Measurements from ENCODE around the gene POGLUT2.
"Not testable (repeated sequence)": the region's sequence is repeated elsewhere in the genome, so short reads cannot be mapped to it uniquely, and the experiment has no call there.

Gene POGLUT2

DNA sequence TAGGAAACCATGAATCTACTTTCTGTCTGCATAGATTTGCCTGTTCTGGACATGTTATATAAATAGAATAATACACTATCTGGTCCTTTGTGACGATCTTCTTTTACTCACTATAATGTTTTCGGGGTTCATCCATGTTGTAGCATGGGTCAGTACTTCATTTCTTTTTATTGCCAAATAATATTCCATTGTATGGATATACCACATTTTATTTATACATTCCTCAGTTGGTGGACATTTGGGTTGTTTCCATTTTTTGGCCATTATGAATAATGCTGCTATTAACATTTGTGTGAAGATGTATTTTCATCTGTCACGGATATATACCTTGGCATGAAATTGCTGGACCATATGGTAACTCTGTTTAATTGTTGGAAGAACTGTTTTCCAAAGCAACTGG is 6.9 kb upstream of the POGLUT2 start:
- DNase-seq = no peak

DNA sequence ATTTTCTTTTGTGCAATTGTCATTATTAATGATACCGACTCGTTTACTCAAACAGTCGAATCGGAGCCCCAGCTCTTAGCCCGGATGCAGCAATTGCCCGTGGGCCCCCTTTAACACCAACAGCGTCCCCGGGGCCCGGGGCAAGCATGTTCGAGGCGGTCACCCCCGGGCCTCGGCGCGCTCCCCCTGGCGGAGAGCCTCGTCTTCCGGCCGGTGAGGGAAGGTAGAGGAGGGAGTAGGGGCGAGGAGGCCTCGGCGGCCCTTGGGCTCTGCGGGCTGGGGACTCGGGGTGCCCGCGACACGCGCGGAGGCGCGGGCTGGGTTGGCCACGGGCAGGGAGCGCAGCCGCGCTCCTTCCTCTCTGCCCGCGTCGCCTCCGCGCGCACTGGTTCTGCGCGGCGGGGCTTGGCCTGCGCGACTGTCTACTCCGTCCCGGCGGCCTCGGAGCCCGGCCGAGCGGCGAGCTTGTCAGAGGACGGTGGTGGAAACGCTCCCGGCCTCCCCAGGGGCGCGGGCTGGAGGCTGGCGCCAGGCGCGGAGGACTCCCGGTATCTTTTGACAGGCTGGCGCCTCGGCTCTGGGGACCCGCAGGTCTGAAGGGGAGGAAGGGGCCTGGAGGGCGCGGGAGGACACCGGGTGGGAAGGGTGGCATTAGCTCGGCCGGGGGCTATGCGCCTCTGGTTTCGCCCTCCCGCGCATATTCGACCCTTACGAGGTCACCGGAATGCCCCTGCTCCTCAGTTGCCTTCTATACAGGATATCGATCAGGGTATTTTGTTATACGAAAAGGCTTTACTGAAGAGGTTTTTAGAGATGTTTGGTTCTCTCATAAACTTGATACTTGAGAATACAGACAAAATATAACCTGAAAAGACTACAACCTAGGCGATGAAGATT is 1.6 kb upstream of the POGLUT2 start:
- DNase-seq = peak; percentile 76

DNA sequence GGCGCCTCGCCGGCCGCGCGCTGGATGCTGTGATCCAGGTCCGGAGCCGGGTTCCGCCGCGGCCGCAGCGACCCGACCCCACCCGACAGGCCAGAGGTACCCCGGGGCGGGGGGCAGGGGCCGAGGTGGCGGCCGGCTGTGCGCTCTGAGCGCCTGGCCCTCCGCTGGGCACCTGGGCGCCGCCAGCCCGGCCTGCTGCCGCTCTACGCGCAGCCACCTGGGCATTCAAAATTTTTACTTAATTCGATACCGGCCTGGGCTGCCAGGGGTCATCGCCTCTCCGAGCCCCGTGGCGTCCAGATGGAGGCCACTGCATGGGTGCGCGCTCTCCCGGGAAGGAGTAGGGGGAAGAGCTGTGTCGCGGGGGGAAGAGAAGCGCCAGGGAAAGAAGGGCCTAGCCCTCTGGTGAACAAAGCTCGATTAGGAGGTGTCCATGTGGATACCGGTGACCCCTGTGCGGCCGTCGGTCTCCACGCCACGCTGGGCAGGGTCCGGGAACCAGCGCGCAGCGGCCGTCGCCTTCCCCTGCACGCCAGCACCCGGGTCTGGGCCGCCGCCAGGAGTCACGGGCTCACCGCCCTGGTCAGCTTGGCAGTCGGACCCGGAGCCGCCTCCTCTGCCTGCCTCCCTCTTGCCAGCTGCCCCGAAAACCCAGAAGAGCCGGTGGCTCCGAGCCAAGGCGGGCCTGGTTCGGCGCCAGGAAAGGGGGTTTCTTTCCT is 809 bp upstream of the POGLUT2 start:
- DNase-seq = peak; percentile 4

DNA sequence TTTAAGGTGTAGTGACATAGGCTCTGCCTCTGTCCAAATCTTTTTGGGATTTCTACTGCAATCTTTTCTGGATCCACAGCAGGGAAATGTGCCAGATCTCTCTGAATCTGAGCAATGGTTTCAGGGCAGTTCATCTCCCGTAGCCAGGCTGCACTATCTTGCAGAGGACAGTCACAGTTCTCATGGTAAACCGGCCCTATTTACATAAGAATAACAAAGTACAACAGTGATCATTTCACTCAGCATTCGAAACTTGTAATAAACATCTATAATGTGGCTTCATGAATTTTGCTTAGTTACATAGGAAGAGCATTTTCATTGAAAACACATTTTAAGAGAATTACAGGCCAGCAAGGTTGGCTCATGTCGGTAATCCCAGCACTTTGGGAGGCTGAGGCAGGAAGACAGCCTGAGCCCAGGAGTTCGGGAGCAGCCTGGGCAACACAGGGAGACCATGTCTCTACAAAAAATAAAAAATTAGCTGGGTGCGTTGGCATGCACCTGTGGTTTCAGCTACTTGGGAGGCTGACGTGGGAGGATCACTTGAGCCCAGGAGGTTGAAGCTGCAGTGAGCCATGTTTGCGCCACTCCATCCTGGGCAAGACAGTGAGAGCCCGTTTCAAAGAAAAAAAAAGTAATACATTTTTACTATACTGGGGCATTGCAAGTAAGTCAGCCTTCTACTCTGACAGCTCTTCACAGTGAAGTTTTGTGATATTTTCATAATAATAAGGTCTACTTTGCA is 5.0 kb downstream of the POGLUT2 start:
- no peak for DNase-seq

DNA sequence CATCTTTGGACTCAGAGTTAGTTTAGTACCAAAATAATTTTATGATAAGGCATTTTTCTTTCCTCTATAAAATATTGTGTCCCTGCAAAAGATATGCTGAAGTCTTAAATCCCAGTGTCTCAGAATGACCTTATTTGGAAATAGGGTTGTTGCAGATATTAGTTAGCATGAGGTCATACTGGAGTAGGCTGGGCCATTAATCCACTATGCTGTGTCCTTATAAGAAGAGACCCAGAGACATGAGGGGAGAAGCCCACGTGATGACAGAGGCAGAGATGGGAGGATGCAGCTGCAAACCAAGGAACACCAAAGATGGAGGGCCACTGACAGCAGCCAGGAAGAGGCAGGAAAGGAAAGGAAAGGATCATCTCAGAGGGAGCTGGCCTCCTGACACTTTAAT is 6.4 kb downstream of the POGLUT2 start:
- no peak for DNase-seq

DNA sequence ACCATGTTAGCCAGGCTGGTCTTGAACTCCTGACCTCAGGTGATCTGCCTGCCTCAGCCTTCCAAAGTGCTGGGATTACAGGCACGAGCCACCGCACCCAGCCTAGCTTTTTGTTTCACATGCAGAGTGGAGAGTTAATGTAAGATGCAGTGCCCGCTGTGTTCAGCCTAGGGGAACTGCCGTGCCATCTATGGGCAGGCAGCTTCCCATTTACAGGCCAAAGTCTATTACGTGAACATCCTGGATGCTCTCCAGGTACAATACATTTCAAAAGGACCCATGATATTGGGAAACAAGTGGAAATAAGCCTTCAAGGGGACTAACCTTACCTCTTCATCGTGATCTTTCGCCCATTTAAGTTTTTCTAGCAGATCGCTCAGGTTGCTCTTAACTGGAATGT is 10.1 kb downstream of the POGLUT2 start:
- DNase-seq = no peak

DNA sequence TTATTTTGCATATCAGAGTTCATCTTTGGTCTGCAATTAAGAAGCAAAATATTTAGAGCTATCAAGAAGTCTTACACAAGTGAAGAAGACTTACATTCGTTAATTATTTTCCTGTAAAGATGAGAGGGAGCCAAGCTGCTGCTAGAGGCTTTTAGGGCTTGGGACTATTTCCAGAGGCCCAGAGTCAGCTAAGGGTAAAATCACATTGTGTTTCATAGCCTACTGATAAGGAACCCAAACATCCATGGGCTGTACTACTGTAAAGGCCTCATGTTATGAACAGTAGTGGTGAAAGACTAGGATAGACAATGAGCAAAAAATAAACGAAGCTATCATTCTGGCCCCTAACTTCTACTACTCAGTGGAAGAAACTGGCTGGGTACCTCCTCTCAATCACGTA is 14.3 kb downstream of the POGLUT2 start:
- DNase-seq = no peak

DNA sequence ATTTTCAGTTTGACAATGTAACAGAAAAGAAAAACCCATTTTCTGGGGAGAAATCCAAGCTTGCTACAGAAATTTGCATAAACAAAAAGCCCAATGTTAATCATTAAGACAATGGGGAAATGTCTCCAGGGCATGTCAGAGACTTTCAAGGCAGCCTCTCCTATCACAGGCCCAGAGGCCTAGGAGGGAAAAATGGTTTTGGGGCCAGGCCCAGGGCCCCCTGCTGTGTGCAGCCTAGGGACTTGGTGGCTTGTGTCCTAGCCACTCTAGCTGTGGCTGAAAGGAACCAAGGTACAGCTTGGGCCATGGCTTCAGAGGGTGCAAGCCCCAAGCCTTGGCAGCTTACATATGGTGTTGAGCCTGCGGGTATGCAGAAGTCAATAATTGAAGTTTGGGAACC is 17.2 kb downstream of the POGLUT2 start:
- DNase-seq = no peak

DNA sequence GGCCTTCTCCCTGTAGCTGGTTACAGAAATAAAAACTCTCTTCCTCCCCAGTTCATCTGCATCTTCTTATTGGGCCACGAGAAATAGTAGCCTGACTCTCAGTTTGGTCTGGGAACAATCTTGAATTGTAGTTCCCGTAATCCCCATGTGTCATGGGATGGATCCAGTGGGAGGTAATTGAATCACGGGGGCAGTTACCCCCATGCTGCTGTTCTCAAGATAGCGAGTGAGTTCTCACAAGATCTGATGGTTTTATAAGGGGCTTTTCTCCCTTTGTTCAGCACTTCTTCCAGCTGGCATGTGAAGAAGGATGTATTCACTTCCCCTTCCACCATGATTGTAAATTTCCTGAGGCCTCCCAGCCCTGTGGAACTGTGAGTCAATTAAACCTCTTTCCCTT is 18.1 kb downstream of the POGLUT2 start:
- not testable (repeated sequence) for DNase-seq

DNA sequence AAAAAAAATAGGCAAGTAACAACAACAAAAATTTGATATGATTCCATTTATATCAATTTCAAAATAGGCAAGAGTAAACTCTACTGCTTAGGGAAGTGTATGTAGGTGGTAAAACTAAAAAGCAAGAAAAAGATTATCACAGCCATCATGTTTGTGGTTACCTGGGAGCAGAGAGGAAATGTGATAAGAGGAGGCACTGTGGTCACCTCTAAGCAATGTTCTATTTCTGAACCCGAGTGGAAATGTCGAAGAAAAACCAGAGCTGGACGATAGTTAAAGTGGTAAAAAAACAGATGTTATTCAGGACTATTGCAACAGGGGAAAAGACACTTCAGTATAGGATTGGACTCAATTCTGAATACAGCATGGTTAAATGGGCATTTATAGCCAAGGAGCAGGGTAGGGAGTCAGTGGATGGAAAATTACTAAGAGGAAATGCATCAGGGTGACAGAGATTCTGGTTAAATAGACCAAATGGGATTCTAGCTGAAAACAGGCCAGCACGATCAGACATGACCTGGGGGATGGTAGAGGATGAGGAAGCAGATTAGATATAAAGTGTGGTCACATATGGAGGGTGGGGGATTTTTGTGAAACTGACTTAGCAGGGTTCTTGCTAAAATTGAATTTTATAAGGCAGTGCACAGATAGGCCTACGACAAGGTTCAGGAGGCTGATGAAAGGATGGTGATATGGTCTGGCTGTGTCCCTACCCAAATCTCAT is 19.2 kb downstream of the POGLUT2 start:
- peak; percentile 57 for DNase-seq

DNA sequence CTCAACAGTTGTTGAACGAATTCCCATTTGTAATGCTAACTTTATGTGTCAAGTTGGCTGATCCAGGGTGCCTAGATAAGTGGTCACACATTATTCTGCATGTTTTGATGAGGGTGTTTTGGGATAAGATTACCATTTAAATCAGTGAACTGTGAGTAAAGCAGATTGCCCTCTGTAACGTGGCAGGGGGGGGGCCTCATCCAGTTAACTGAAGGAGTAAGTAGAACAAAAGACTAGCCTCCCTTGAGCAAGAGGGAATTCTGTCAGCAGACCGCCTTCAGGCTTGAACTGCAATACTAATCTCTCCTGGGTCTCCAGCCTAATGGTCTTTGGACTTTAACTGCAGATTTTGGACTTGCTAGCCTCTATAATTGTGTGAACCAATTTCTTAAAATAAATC is 21.0 kb downstream of the POGLUT2 start:
- no peak for DNase-seq

DNA sequence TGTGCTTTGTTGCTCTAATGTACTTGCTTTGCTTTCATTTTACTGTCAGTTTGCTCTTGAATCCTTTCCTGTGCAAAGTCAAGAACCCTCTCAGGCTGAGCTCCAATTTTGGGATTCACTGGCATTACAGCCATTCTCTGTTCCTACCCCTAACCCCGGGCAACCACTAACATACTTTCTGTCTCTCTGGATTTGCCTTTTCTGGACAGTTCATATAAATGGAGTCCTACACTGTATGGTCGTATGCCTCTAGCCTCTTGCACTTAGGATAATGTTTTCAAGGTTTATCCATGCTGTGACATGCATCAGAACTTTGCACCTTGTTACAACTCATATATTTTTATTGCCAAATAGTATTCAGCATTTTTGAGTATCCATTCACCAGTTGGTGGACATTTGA is 22.5 kb downstream of the POGLUT2 start:
- DNase-seq = no peak

DNA sequence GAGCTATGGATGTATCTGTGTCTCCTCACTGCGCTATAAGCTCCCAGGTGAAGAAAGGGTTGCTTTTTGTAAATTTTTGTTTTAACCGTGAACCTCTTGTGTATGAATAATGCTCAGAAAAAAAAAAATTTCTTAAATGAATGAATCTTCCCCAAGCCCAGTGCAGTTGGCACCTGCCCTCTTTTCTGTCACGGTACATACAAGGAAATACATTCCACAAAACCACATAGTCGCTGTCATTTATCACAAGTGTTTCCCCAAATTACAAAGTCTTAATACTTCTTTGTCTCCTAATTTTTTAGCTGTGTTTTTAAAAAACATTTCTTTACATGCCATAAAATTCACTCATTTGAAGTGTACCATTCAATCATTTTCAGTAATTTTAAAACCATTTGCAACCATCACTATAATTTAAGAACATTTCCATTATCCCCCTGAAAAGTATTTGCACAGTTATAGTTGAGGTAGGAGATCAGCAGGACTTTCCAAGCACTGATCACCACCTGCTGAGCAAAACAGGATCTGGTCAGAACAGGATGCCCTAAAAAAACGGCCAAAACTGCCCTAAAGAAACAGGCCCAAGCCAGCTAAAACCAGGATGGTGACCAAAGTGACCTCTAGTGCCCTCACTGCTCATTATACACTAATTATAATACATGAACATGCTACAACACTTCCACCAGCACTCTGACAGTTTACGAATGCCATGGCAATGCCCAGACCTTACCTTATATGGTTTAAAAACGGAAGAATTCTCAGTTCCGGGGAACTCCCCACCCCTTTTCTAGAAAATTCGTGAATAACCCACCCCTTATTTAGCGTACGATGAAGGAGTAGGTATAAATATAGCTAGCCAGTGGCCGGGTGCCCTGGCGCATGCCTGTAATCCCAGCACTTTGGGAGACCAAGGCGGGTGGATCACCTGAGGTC is 23.9 kb downstream of the POGLUT2 start:
- no peak for DNase-seq

DNA sequence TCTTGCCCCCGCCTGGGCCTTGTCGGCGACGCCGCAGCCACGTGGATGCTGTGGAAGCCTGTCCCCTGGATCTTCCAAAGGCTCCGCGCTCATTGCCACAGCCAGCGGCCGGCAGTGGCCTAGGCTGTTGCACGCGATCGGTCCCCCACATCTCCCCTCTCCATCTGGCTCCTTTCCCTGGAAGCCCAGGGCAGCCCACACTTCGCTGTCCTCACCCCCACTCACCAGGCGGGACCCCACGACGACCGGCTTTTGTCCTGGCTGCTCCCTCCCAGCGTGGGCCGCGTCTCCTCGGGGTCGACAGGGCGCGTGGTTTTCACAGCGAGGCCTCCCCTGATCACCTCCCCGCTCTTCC is 24.6 kb downstream of the POGLUT2 start:
- DNase-seq = no peak

DNA sequence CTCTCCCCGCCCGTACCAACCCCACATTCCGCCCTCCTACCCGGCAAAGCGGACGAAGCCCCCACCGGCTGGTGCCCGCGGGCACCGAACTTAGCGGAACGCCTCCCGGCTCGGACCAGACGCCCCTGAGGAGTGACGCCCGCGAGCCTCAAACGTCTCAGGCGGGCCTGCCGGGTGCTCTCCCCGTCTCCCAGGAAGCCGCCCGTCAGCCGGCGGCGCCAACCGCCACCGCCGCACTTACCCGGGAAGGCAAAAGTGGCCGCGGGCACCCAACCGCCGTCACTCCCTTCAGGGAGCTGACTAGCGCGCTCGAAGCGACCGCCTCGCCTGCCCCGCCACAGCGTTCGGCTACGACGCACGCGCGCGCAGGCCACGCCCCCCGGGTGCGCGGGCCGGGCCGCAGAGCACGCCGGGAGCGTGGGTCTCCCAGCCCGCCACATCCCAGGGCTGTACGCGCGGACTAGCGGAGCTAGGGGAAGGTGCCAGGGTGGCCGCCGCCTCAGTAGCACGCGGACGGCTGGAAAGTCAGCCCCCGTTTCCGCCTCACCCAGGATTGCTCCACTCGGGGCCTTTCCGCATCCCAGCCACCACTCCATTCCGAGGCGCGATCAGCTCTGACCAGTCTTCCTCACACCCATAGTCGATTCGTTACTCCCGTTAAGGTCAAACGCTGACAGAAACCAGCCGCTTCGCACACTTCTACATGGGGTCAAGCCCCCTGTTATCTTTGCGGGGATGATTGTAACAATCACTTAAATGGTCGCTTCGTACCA is 25.1 kb downstream of the POGLUT2 start, which contains the start of gene TEX30:
TEX30 (minus strand) TSS at position 346 of the 773 bp plus-strand sequence. CDS start 3,760 bp downstream, outside the sequence.
- peak; percentile 89 for DNase-seq

DNA sequence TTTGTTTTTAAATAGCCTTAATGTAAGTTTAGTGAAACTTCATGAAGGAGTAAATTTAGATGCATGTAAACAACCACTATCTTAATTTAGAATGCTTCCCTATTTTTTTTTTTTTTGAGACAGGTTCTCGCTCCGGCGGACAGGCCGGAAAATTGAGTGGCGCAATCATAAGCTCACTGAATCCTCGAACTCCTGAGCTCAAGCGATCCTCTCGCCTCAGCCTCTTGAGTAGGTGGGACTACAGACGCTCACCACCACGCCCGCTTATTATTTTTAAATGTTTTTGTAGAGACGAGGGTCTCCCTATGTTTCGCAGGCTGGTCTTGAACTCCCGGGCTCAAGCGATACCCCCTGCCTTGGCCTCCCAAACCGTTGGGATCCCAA is 26.7 kb downstream of the POGLUT2 start:
- no peak for DNase-seq

DNA sequence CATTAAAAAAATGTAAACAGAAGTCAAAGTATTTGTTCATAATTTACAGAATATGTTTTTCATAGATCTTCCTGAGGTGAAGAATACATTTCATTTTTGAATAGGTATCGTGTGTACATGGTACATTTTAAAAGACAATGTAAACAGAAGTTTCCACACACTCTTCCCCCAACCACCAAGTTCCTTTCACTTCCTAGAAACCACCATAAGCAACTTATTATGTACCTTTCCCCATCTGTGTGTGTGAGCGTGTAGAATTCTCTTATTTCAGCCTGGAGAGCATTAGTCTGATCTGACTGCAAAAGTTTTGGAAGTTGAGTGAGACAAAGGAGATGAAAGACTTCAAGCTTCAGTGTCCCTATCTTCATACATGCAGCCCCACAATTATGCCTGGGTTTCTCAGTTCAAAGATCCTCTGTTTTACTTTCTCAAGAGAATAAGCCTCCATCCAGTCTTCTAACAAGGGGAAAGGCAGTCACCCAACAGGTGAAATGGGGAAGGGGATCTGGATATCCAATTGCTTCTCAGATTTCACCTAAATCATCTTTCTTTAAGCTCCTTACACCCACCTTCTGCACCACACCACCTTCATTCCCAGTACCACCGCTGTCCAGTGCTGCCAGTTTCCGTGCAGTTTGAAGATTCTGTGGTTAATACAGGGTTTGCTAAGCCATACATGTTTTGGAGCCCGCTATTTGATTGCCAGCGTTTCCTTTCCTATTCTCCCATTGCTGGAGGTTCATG is 27.3 kb downstream of the POGLUT2 start:
- DNase-seq = no peak

DNA sequence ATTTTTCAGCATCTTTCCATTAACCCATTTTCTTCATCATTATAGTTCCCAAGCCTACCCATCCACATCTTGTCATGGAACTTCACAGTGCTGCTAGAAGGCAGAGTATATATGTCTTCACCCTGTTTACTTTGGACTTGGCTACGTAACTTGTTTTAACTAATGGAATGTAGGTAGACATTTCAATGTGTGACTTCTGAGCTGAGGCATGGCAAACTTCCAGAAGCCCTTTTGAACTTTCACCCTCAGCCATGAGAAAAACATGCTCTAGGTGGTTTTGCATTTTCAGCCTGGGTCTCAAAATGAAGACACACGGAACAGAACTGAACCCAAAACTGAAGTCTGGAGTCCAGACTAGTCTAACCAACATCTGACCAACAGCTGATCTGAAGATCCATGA is 28.3 kb downstream of the POGLUT2 start:
- no peak for DNase-seq

DNA sequence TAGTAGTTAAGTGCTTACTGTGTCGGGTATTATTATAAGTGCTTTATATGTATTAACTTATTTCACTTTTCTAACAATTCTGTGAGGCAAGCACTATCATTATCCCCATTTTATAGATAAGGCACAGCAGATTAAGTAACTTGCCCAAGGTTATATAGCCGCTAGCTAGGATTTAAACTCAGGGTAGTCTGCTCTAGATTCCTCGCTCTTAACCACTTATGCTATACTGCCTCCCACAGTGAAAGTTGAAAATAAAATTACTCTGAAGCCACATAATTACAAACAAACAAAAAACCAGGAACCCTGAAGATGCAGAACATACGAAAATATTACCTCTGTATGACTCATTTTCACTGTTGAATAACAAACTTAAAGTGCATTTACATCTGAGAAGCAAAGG is 29.1 kb downstream of the POGLUT2 start:
- DNase-seq = no peak

DNA sequence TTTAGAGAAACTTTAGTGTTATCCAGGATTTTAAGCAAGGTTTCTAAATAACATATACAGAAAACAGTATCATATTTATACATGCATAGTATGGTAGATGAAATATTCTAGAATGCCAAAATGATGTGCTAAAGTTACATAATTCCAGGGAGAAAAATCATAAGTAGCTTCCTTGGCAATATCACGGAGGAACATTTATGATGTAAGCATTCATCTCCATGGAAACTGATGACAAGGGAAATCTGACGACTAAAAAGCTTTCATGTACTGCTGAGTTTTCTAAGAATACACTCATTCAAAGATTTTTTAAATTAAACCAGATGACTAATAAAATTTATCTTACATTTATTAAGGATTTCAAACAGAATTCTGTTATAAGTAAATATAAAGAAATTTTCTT is 29.9 kb downstream of the POGLUT2 start:
- no peak for DNase-seq

Data from central memory CD4-positive, alpha-beta T cell (primary cell).